NCI-H1105 treated with DMSO at 0.1 percent for 48 hours (cell line): Measurements from ENCODE around the gene PTPRD.

ENCODE experiments used
- DNase-seq: peaks from one replicate; lab custom pipeline; 2025; lab: John Stamatoyannopoulos, UW

Gene PTPRD

DNA sequence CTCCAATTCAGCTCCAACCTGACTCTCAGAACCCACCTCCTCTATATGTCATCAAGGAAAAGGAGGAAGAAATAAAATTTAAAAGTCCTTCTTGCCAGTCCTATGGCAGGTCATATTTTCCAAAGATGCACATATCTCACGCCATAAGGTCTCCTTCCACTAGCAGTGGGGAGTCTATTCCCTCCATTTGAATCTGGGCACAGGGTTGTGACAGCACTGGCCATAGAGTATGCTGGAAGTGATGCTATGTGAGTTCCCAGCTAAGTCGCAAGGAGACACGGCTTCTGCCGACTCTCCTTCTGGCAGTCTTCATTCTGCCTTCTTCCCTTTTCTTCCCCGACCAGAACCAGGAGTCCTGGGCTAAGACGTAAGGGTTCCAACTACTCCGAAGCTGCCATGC lies 1929.3 kb downstream of the PTPRD start:
- no peak for DNase-seq

DNA sequence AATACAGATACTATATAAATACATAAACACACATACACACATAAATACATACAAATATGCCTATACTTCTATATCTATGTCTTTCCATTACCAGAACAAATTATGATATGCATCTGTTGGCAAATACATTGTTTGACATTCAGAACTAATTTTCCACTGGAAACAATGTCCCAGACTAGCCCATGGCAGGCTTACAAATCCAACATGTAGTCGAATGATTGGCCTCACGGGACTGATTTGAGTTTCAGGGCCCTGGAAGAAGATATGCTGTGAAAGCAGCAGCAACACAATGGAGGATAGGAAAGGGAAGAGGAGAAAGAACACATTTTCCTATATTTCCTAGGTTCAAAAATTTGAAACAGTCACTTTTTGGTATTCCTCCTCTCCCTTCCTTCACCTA lies 1932.1 kb downstream of the PTPRD start:
- DNase-seq: no peak

DNA sequence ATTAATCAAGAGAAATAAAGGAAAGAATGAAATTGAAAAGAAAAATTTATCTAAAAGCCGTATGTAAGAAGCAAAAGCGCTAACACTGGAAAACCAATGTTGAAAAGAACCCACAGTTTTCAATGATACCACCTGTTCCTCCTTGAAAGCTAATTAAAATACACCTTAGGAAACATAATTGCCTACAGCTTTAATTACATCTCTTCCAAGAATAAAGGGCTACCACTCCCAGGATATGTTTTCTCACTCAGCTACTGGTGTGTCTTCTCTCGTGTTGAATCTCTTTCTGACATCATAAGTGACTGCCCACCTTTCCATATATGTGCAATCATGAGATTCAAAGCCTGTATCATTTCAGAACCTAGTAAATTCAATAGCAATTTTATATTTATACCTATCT lies 1932.6 kb downstream of the PTPRD start:
- DNase-seq: peak; percentile 93

DNA sequence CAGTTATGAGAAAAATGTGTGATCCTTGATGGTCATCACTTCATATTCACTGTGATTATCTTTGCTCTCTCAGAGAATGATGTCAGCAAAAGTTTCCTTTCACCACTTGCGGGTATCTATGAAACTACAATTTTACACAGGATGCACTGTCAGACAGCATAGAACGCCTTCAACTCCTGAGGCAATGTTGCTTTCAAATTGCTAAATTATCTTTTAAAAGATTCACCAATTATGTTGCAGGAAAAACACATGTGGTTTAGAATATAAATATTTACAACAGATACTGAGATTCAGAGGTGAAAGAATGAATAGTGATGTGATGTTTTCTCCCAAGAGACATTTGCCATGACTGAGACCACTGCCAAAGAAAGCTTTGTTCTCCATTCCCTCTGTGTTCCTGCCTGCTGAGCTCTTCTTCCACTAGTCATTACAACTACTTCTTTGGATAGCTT lies 1933.4 kb downstream of the PTPRD start:
- DNase-seq: peak; percentile 61

DNA sequence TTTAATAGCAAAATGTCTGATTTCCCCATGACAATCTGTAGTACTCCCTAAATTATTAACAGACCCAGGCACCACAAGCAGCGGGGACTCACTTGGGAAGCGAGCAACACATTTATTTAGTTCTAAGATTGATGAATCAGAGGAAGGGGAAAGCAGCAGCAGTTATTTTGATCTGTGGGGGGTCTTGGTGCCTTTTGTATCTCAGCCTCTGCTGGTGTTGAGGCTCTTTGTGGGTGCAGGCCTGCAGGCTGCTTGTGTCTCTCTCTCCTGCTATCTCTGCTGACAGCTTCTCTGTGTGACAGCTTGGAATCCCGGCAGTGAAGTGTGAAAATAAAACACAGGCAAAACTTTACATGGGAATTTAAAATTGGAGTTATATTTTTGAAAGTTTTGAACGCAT lies 1935.1 kb downstream of the PTPRD start:
- DNase-seq: no peak

DNA sequence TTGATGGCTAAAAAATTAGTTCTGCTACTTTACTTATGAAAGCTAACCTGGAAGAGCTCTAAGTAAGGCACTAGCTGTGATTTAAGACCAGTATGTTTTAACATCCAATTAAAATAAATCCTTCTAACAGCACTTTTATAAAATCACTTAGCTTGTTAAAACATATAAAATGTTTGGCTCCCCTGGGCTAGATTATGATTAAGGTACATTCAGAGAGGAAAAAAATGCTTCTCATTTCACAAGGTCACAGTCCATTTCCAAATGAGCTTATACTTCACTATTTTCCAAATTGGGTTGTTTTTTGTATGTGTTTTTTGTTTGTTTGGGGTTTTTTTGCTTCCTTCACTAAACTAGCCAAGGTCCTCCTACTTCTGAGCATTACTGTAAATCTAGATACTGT lies 1938.3 kb downstream of the PTPRD start:
- DNase-seq: no peak

DNA sequence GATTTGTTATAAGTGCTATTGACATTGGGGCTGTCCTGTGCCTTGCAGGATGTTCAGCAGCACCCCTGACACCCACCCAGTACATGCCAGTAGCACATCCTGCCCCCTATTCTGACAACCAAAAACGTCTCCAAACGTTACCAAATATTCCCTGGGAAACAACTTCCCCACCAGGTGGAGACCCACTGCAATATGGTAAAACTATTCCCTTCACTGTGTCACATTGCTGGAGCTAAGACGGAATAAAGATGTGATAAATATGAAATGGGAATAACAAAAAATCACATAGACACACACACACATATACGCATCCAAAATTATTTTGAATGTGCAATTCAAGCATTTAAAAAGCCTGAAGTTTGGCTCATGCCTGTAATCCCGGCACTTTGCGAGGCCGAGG lies 1939.0 kb downstream of the PTPRD start:
- no peak for DNase-seq

DNA sequence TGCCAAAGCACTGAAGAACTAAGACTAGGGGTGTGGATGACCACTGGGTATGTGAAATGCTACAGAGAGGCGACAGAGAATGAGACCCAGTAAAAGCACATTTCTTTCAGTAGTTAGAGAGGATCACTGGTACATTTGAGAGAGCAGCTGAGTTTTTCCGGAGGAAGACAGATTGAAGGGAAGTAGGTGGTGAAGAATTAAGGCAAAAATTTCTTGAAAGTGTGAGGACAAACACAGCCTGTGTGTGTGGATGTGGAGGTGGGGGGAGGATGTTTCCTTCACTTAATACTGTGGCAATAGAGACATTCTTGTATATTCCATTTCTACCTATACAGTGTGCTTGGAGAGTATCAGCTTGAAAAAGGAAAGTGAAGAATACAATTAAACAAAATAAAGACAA lies 1942.1 kb downstream of the PTPRD start:
- DNase-seq: no peak

DNA sequence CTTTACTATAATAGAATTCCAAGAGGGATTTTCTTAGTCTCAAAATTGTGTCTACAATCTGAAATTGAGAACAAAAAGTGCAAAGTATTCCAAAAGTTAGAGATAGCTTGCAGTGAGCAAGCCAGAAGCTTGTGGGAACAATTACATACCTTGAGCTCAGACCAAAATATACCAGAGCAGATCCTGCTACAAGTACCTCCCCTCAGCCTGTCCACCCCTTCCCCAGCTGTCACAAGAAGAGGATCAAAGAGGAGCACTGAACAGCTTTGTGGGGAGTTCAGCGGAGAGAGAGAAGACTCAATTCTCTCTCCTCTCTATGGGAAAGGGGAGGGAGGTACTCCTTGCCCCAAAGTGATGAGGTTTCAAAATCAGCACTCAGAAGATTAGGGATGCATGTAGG lies 1944.1 kb downstream of the PTPRD start:
- DNase-seq: no peak

DNA sequence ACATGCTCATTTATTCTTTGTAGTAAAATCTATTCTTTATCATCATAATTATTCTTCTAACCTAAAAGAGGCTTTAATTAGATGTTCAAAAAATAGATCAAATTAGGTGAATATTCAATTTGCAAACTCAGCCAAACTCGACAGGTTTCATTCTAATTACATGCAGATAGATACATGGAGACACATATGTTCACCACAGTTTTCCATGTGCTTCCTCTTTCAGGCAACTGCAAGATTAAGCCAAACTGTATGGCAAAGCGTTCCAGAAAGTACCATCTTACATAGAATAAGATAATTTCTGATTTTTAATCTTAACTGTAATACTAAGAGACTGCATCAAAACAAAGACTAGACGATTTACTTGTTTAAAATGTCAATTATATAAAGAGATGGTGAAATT lies 1944.6 kb downstream of the PTPRD start:
- DNase-seq: no peak

DNA sequence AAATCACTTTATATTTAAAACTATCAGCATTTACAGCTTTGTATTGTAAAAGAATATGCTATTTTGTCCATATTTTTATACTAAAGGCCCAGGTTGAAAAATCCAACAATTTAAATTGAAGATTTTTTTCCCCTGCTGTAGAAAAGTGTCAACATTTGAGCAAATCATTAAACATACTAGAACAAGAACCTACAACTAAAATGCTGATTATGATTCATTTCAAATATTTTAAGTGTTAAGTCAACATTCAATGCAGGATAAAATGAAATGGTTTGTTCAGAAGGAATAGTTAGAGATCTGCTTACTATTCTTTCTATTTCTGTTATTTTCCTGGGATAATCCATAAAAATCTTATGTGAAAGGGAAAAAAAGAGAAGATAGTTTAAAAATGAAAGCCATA lies 1946.7 kb downstream of the PTPRD start:
- no peak for DNase-seq

DNA sequence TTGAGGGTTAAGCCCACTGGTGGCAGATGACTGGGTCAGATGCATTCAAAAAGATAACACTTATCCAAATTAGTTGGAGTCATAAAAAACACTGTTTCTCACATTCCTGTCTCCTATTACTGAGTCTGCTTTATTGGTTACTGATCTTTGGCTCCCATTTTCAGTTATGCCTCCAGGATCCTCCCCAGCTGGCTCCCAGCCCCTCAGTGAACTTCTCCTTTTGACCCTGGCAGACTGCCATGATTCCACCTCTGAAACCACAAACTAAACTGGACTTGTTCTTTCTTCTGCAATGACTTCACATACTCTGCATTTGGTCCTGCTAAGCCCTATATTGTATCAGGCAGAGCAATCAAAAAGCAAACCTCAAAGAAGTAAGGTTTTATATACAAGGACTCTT lies 1952.4 kb downstream of the PTPRD start:
- peak; percentile 16 for DNase-seq

DNA sequence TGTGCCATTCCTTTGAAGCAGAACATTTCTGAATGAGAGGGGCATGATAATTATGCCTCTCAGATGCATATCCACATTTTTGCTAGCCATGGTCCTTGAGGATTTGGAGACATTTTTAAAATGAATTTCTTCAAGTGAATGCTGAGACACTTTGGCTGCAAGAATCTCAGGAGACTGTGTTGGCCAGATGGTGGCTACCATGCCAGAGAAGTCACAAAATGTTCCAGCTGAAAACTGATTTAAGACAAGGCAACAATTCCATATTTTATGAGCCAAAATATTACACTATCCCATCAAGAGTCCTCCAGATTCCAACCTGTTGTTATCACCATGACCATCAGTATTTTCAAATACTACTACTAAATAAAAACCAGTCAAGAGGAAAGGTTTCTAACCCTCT lies 1953.7 kb downstream of the PTPRD start:
- no peak for DNase-seq

DNA sequence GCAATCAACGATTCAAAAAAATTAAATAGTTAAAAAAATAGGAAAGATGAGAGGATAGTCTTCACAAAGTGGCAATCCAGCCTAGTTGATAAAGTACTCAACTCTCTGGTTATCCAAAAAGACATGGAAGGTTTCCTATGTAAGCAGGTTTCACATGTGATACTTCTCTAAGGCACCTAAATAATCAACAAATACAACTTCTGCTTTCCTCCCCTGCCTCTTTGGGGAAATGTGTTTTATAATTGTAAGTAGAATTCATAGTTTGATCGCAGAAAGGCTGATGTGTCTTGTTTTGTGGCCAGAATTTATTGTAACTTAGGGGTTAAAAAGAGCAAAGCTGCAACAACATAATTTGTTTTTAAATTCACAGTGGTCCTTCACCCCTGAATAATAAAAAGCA lies 1957.7 kb downstream of the PTPRD start:
- no peak for DNase-seq

DNA sequence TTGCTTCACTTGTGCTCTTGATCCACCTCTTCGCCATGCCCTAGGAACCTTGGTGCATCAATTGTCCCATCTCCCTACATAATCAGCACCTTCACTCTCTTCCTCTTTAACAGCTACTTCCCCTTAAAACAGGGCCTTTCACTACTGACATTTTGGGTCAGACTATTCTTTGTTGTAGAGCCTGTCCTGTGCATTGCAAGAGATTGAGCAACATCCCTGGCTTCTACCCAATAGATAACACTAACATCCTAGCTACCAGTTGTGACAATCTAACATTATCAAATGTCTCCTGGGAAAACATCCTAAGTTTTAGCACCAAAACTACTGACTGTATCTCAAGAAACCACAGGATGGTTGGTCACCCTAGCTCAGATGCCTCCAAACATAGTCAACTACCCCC lies 1958.9 kb downstream of the PTPRD start:
- DNase-seq: no peak

DNA sequence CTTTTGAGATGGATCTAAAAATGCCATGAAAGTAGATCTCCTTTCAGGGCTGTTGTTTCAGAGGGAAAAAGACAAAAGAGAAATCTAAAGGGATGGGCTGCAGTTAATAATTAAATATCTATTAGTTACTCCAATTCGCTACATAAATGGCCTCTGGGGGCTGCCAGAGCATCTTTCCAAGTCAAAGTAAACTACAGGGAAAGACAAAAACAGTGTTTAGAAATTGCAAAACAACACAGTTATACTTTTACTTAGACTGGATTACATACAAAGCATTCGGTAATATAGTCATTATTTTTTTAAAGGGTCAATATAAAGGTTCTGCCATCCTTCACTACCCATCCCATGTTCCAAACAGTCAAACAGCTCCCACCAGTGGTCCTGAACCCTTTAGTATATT lies 1959.7 kb downstream of the PTPRD start:
- no peak for DNase-seq

DNA sequence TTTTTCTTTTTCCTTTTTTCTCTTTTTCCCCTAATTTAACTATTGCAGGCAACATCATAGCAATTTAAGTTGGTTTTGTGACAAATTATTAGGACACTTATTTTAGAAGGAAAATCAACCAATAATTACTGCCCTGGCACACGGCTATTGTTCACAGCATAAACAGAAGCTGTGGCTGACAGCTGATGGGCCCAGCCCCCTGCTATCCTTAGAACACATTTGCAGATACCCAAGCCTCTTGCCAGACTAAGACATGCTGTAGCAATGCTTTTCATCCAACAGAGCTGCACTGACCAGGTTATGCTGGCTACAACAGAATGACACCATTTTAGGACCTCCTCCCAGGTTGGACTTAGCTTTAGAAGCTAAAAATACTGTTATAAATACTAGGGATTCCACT lies 1960.5 kb downstream of the PTPRD start:
- DNase-seq: peak; percentile 24

DNA sequence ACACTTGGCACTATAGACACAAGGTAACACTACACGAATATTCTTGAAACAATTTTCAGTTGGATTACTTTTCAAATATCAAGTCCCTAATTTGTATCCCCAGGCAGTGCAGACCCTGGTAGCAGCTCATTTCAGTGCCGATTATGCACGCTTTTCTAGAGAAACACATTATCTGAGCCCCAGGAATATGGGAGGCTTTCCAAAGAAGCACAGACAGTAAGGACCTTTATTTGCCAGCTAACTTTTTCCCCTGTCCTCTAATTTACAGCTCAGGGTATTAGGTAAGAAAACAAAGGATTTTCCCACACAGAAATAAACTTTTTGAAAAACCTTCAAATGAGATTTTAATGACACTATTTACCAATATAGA lies 1961.0 kb downstream of the PTPRD start:
- no peak for DNase-seq

DNA sequence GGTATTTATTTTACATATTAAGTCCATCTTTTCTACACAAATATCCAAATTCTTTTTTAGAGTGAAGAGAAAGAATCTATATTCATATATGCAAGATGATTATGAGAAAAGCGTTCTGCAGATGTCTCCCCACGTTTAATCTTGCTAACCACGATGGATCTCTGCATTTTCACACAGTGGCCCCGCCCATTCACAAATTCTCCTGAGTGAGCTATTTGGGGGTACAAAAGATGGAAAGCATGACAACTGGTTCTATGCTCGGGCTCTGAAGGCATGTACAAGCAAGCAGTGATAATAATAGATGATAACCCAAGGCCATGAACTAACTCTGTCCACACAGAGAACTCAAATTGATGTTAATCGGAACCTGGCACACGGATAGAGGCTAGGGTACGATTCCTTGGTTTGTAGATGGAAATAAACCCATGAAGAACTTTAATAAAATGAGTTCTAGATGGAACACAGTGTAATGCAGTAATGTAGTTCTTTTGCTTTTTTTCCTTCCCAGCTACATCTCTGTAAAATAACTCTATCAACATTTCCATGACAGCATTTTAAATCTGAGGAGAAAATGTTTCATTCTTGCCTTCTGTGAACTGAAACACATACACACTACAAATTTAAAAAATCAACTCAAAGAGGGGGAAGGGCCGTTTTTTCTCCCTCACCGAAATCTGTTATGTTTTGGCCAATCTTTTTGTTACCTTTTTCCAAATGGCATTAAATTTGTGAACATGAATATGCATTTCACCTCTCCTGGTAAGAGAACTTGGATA lies 1961.5 kb downstream of the PTPRD start:
- no peak for DNase-seq

DNA sequence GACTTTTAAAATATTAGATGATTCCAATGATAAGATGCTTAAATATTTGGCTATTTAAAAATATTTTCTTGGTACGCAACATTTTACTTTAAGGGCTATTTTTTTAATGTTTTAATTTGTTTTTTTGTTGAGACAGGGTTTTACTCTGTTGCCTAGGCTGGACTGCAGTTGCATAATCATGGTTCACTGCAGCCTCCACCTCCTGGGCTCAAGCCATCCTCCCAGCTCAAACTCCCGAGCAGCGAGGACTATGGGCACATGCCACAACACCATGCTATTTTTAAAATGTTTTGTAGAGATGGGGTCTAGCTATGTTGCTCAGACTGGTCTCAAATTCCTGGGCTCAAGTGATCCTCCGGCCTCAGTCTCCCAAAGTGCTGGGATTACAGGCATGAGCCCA lies 1963.0 kb downstream of the PTPRD start:
- no peak for DNase-seq

DNA sequence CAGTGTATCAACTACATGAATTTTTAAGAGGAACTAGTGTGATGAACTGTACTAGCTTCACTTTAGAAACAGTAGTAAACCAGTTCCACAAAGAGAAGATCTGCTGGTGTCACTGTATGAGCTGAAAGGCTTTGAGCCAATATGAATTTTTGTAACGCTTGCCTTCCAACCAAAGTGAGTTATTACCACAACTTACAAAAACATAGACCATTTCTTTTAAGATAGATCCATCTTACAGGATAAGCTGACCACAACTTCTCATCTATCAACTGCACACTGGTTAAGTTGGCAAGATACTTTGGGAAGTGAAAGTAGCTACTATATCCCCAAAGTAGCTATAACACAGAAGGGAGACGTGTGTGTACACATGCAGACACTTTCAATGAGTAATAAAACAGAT lies 1963.6 kb downstream of the PTPRD start:
- DNase-seq: no peak

DNA sequence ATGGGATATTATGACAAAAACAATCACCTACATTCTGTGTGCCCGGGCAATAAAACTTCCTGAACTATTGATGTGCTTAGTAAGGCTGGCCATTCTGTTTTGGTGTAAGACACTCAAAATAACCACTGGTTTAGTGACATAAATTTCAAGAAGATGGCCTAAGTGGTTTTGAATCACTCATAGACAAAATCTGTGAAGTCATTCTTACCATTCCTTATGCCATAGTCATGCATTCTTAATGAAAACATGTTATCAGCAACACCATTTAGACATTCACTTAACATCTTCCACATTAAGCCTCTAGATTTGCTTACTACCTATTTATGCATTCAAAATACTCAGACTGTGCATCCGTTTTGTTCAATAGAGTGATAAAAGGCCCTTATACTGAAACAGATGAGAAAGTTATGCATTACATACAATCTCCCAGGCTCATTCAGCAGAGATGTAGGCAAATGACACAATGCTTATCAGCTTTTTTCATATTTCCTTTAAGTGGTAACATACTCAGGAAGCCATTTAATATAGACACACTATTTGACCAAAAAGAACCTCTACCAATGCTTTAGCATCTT lies 1964.4 kb downstream of the PTPRD start:
- DNase-seq: no peak

DNA sequence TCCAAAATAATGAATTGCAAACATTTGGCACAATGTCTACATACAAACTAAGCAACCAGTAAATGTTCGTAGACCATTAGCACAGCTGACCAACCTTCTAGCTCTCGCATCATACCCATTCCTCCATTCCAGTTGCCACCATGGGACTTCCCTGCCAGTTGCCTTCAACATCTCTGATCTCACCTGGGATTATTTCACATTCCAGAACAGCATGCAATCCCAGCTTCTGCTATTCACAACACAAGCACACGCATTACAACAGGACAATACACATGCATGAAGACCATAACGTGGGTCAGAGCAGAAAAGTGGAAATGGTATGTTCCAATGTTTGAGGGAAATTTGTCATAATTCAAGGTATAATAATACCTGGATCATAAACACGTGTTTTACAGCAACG lies 1965.0 kb downstream of the PTPRD start:
- DNase-seq: no peak

DNA sequence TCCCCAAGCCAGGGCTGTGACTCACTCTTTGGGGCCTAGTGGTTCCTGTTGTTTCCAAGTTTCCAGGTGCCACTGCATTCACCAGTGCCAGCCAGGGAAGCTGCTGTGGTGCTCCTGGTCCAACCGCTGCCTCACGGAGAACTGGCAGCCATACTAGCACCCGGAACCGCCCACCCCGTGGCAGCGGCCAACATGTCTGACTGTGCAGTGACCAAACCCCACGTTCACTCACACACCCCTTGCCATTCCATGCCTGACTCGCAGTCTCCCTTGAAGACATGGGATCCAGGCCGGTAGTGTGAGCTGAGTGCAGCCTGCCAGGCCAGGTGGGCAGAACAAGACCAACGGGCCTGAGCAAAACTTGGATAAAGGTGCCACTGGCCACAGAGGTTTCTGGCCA lies 1968.2 kb downstream of the PTPRD start:
- DNase-seq: no peak
